Measurements from ENCODE around the gene TMEM33.

- TF ChIP-seq POLR2A (IDR thresholded peaks at IDR 0.05) (no peak), CTCF (IDR thresholded peaks at IDR 0.05) (no peak)
These were observed 32.2 kb downstream of the TMEM33 start for GRCh38 chr4:41967392-41967791.
